Skin of body (tissue), 2 donors: ENCODE measurements around the gene TMEM150A. TPM values are rescaled to one million over a fixed set of nuclear protein-coding genes. Genes with fewer than 3 reads are reported as not detected.
"Not testable (repeated sequence)": the region's sequence is repeated elsewhere in the genome, so short reads cannot be mapped to it uniquely, and the experiment has no call there.

ENCODE experiments used
- DNase-seq: peaks from one replicate; lab custom pipeline; 2025; lab: John Stamatoyannopoulos, UW
- total RNA-seq: library from RNA; depleted of rRNA; stranded (reverse); fragments of >200 nt; gene quantifications from one replicate; pipeline ENCODE4 v1.2.3, GENCODE V29; 2014

The TMEM150A gene
- total RNA-seq, 1 donor from 2014 or later = 3.3 TPM

- peak; percentile 82 for DNase-seq
These were observed 9.4 kb upstream of the TMEM150A start, which contains the start of gene C2orf68 for GRCh38 chr2:85611705-85612587. C2orf68 (minus strand) TSS chr2:85612066; CDS start chr2:85611984, 82 bp downstream.

DNA sequence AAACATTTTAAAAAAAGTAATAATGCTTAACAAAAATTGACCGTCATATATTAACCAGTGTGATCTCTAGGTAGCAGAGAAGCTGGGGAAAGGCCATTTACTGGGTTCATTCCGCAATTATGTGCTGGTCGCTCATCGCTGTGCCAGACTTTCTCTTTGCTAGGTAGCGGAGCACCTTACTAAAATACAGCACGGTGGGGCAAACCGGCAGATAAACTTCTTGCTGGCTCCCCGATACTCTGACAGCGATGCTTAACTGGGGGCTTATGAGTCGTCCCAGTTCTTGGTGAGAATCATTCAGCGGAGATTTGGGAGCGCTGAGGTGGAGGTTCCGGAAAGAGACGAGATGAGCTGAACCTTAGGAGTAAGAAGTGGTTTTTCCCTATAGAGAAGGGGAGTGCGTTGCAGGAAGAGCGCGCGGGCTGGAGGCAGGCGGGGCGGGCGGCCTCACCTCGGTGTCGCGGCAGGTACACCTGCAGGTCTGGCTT, 8.8 kb upstream of the TMEM150A start:
- no peak for DNase-seq

- no peak for DNase-seq
These were observed 5.0 kb upstream of the TMEM150A start for GRCh38 chr2:85607268-85608215.

- DNase-seq = no peak
These were observed 3.6 kb upstream of the TMEM150A start for GRCh38 chr2:85606116-85606455.

DNA sequence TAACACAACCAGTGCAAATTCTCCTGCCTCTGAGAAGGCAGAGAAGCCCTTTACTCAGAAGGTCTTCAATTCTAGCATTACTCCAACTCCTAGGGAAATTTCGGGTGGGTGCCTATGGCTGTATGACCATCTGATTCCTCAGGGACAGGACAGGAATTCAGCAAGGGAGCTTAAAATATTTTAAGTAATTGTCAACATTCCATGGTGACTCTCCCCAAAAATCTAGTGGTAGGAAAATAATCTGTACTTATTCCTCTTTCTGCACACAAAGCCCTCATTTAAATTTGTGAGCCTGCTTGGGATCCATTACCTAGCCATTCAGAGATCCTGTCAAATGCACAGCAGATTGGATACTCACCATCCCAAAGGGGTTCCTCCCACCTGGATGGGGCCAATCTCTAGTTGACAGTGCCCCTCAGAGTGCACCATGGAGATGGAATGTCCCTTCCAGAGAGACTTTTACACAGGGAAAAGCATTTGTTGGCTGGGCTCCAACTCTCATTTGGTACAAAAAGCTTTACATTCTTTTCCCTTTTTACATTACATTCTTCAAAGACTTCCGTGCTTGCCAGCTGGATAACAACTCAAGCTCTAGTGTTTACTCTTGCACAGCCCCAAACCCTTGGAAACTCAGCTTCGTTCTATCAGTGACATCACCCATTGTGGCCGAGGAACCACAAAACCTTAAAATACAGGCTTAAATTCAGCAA, 3.1 kb upstream of the TMEM150A start:
- DNase-seq = peak; percentile 42

DNA sequence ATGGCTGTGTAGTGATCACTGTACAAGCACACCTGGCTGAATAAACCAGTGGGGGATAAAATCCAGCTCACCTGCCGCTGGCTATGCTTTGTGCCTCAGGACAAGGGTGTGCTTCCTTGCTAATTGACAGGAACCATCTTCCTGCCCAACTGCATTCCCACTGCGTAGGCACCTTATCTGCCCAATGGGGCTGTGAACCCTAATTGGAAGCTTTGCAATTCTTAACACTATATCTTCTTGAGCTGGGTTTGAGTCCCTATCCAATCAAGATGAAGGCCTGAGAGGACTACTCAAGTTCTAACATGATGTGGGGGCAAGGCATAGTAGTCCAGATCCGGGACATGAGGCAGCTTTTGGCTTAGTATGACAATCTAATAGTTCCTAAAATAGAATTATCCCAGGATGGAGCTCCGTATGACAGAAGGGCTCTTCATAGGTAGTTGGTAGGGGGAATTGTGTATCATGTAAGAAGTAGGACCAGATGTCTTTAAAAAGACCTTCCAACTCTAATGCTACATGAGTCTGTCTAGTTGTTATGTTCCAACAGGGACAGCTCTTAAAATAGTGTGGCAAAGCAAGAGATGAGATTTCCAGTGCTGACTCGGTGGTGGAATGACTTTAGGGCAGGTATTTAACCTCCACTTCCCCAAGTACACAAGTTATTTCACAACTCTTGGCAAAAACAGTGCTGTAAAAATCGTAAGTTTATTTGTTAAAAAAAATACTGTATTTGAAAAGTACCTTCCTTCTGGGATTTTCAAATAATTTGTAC, 2.3 kb upstream of the TMEM150A start:
- DNase-seq = no peak

DNA sequence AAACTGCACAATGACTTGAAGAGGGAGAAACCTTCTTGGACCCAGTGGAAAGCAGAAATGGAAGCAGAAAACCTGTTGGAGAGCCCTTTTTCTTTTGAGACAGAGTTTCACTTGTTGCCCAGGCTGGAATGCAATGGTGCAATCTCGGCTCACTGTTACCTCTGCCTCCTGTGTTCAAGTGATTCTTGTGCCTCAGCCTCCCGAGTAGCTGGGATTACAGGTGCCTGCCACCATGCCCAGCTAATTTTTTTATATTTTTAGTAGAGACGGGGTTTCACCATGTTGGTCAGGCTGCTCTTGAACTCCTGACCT, 1.6 kb upstream of the TMEM150A start:
- DNase-seq = not testable (repeated sequence)

DNA sequence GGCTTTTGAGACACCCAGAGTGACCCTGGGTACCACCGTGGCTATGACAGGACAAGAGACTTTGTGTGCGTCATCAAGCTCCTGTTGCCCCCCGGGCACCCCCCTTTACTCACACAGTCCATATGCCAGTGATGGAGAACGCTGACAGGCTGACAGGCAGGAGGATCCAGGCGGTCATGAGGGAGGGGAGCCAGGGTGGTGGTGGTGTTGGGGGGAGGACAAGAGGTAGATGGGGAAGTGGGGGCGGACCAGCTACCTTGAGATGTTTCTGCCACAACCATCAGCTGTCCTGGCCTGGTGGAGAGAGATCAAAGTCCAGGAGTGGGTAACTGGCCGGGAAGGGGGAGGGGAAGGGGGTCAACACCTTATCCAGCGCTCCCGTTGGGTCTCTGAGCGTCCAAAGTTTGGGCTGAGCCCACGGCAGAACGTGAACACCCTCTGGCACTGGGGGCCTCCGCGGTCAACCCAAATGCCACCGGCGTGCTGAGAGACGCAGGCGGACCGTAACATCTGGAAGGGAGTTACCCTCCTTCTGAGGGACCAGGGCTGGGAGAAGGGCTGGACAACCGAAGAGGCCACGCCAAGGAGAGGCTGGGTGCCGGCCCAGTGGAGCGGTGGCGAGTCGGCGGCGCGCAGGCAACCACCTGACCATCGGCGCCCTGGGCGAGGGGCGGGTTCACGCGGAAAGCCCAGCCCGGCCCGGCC, 575 bp downstream of the TMEM150A start:
- DNase-seq = no peak

- no peak for DNase-seq
These were observed 1.3 kb downstream of the TMEM150A start for GRCh38 chr2:85600951-85601770.

DNA sequence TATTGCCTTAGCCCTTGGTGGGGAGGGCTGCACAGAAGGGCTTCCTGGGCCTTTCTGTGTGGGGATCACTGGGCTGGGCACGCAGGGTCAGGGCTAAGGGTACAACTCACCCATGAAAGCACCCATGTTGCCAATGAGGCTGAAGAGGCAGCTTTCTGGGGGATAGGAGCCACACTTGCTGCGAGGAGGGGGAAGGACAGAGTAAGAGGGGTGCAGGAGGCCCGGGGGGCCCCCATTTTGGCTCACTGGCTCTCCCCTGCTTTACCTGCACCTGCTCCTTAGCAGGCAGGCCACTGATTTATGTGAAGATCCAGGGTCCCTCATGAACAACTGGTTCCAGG, 2.3 kb downstream of the TMEM150A start:
- DNase-seq = no peak

DNA sequence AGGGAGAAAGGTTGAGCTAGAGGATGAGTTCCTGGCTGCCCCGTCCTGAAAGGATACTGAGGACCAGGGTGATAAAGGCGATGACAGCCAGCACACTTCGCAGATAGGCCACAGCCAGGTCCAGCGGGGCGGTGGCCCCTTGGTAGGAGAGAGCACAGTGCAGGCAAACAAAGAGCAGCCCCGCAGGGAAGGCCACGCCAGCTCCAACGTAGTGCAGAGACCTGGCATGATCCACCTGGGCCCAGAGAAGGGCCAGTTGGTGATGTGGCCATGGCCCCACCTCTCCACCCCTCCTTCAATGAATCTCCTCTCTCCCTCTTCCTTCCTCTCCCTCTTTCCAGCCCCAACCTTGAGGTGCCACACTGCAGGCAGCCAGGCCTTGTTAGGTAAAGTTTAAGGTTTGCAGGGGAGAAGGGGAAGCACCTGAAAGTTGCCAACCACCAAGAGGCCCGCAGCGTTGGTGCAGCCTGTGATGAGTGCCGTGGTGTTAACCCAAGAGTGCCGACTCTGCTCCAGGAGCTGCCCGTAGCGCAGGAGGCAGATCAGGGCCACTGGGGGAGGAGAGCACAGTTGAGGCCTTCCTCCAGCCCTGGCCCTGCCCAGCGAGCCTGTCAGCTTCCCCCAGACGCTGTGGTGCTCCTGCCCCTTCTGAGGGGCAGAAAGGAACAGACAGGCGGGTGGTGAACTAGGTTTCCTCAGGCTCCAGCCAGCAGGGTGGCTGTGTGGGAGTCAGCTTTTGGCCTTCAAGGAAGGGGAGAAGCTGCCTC, 2.8 kb downstream of the TMEM150A start:
- no peak for DNase-seq

DNA sequence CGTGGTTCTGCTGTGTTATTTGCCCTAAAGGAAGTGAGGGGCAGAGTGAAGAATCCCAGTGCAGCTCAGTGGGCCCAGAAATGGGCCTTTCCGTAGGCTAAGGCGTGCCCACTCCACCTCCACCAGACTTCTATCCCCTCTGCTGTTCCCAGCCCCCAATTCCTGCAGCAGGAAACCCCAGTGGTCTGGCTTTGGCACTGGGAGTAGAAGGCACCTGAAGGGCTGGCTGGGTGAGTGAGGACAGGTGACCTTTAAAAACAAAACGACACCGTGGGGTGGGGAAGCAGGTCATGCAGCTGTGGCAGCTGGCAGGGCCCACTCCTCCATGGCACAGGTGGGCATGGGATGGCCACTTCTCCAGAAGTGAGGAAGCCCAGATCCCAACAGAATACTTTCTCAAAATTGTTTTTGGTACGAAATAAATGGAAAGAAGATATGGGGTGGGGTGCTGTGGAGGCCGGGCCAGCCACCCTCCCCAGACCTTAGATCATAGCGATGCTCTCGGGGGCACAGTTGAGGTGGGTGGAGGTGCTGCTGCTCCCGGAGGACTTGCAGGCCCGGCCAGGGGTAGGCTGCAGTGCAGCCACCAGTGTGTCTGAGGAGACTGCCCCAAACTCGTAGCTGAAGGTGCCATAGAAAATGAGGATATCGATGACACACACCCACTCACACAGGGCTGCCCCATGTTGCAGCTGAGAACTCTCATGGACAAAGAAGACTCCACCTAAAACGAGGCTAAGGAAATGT, 3.7 kb downstream of the TMEM150A start:
- no peak for DNase-seq

GRCh38 chr2:85597241-85597640, 5.3 kb downstream of the TMEM150A start:
- no peak for DNase-seq

DNA sequence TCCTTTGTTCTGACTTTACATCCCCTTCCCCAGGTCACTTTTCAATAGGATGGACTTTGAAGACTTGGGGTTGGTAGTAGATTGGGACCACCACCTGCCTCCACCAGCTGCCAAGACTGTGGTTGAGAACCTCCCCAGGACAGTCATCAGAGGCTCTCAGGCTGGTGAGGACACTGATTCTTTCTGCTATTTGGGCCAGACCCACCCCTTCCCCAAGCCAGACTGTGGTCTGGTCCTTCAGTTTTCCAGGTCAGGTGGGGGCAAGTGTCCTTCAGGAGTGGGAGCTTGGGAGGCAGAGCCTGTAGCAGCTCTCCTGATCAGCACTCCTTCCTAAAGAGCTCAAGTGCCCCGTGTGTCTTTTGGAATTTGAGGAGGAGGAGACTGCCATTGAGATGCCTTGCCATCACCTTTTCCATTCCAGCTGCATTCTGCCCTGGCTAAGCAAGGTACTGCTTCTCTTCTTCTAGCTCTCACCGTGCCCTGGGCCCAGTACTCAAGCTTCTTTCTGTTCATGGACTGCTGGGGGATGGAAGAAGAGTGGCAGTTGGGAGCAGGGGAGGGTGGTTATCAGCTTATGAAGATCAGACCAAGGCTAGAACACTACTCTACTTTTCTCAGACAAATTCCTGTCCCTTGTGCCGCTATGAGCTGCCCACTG, 5.9 kb downstream of the TMEM150A start:
- no peak for DNase-seq

DNA sequence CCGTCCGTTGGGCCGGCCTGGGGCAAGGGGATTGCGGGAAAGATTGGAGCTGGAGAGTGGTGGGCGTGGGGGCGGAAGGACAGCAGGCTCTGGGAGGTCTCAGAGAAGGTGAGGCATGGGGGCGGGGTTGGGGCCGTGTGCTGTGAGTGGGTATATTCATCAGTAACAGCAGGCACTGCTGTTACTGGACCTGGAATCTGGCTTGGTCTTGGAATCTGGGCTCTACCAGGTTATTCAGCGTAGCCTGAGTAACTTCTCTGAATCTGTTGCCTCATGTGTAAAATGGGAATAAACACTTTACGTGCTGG, 6.5 kb downstream of the TMEM150A start:
- DNase-seq = no peak

DNA sequence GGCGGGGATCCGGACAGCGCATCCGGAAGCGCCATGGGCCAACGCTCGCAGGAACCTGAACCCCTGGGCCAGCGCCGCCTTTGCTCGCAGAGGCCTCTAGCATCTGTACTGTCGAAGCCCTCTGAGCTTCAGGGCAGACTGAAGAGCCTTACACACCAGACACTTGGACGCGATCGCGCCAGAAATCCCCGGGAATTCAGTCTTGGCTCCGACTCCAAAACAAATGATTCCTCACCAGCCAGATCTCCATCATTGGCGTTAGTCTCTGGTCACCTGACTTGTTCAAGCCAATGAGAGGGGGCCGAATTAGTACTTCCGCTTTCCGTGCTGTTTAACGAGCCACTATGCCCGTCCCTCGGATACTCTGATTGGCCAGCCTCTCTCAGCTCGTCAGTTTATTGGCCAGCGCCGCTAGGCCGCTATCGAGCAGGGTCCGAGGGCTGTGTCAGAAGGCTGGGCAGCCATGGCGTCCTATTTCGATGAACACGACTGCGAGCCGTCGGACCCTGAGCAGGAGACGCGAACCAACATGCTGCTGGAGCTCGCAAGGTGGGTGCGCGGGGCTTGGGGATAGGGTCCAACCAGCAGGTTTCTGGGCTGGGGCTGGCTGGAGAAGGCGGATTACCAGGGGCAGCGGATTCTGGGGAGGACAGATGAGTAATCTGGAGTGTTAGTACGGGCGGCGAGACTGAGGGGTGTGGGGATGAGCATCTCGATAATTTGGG, 7.0 kb downstream of the TMEM150A start, which contains the start of gene RNF181:
RNF181 (plus strand) TSS at position 445 of the 725 bp plus-strand sequence; CDS start at position 464, 19 bp downstream.
- DNase-seq = peak; percentile 100
